ENCODE data around the gene CSNK1G1.

CSNK1G1 gene

DNA sequence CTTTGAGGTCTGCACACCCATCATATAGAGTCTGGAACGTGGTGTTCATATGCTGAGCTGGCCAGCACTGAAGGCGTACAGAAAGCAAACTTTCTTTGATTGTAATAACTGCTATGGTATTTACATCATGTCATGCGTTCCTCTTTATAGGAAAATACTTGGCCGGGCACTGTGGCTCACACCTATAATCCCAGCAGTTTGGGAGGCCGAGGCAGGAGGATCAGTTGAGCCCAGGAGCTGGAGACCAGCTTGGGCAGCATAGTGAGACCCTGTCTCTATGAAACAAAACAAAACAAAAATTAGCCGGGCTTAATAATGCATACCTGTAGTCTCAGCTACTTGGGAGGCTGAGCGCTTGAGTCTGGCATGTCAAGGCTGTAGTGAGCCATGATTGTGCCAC lies 207.8 kb downstream of the CSNK1G1 start:
- TF ChIP-seq CTCF (IDR thresholded peaks at IDR 0.05; ENCODE audit: low read length) (no peak), EZH2 (optimal IDR thresholded peaks at IDR 0.05; ENCODE audit: low read depth, low read length) (no peak), EZH2phosphoT487 (IDR thresholded peaks at IDR 0.05; ENCODE audit: low read length) (no peak)
- Histone ChIP-seq H2AFZ (ENCODE audit: low read length) (no peak overlapping the region), H4K20me1 (ENCODE audit: insufficient read depth, low read length) (no peaks in the 10 kb centered on the region)

GRCh38 chr15:64146885-64147681 lies 208.9 kb downstream of the CSNK1G1 start:
- Histone ChIP-seq H3K4me3 (ENCODE audit: low read length) (no peak overlapping the region), H3F3A (ENCODE audit: insufficient read depth, low read length) (peaks cover 9% of the 10 kb centered on the region), H3K27ac (ENCODE audit: low read length) (no peak overlapping the region), H3K9me2 (replicated peaks; ENCODE audit: insufficient read depth, low read length) (no peaks in the 10 kb centered on the region), H3K9ac (ENCODE audit: low read length) (no peak overlapping the region), H3K9me3 (replicated peaks; ENCODE audit: insufficient read depth, low read length) (no peaks in the 10 kb centered on the region), H3K27me3 (replicated peaks; ENCODE audit: insufficient read depth, low read length) (no peaks in the 10 kb centered on the region), H3K4me2 (ENCODE audit: low read depth, low read length) (no peak overlapping the region), H4K20me1 (ENCODE audit: insufficient read depth, low read length) (no peaks in the 10 kb centered on the region), H2AFZ (ENCODE audit: low read length) (no peak overlapping the region), H3K36me3 (replicated peaks; ENCODE audit: insufficient read depth, low read length) (no peaks in the 10 kb centered on the region), H3K4me1 (ENCODE audit: low read length) (peaks cover 3% of the 10 kb centered on the region; the same call in 1 of the 2 replicates), H3K79me2 (ENCODE audit: low read length) (no peaks in the 10 kb centered on the region)
- TF ChIP-seq EZH2phosphoT487 (IDR thresholded peaks at IDR 0.05; ENCODE audit: low read length) (no peak), CTCF (IDR thresholded peaks at IDR 0.05; ENCODE audit: low read length) (no peak), EZH2 (optimal IDR thresholded peaks at IDR 0.05; ENCODE audit: low read depth, low read length) (no peak)
- no peak for DNase-seq

More for the DNA sequence above, 207.8 kb downstream of the CSNK1G1 start:
- Histone ChIP-seq H3K79me2 (ENCODE audit: low read length) (no peaks in the 10 kb centered on the region), H3F3A (ENCODE audit: insufficient read depth, low read length) (peaks cover 19% of the 10 kb centered on the region), H3K36me3 (replicated peaks; ENCODE audit: insufficient read depth, low read length) (no peaks in the 10 kb centered on the region), H3K4me3 (ENCODE audit: low read length) (no peak overlapping the region), H3K9ac (ENCODE audit: low read length) (no peak overlapping the region), H3K9me3 (replicated peaks; ENCODE audit: insufficient read depth, low read length) (no peaks in the 10 kb centered on the region), H3K27ac (ENCODE audit: low read length) (no peak overlapping the region), H3K9me2 (replicated peaks; ENCODE audit: insufficient read depth, low read length) (no peaks in the 10 kb centered on the region), H3K4me1 (ENCODE audit: low read length) (peaks cover 7% of the 10 kb centered on the region), H3K4me2 (ENCODE audit: low read depth, low read length) (no peak overlapping the region), H3K27me3 (replicated peaks; ENCODE audit: insufficient read depth, low read length) (no peaks in the 10 kb centered on the region)
- DNase-seq: no peak

GRCh38 chr15:64146520-64146884 lies 209.5 kb downstream of the CSNK1G1 start:
- no peak overlapping the region for H2AFZ ChIP-seq (ENCODE audit: low read length)
- H3K9me2 ChIP-seq (replicated peaks; ENCODE audit: insufficient read depth, low read length): no peaks in the 10 kb centered on the region
- no peak overlapping the region for H3K27ac ChIP-seq (ENCODE audit: low read length)
- DNase-seq: no peak
- no peak overlapping the region for H3K4me2 ChIP-seq (ENCODE audit: low read depth, low read length)
- H3K9me3 ChIP-seq (replicated peaks; ENCODE audit: insufficient read depth, low read length): no peaks in the 10 kb centered on the region
- peaks cover 3% of the 10 kb centered on the region; the same call in 1 of the 2 replicates for H3K4me1 ChIP-seq (ENCODE audit: low read length)
- peaks cover 4% of the 10 kb centered on the region; the same call in 1 of the 2 replicates for H3F3A ChIP-seq (ENCODE audit: insufficient read depth, low read length)
- no peaks in the 10 kb centered on the region for H4K20me1 ChIP-seq (ENCODE audit: insufficient read depth, low read length)
- H3K79me2 ChIP-seq (ENCODE audit: low read length): no peaks in the 10 kb centered on the region
- TF ChIP-seq EZH2 (optimal IDR thresholded peaks at IDR 0.05; ENCODE audit: low read depth, low read length) (no peak), EZH2phosphoT487 (IDR thresholded peaks at IDR 0.05; ENCODE audit: low read length) (no peak), CTCF (IDR thresholded peaks at IDR 0.05; ENCODE audit: low read length) (no peak)
- H3K4me3 ChIP-seq (ENCODE audit: low read length): no peak overlapping the region
- H3K9ac ChIP-seq (ENCODE audit: low read length): no peak overlapping the region
- H3K27me3 ChIP-seq (replicated peaks; ENCODE audit: insufficient read depth, low read length): no peaks in the 10 kb centered on the region
- no peaks in the 10 kb centered on the region for H3K36me3 ChIP-seq (replicated peaks; ENCODE audit: insufficient read depth, low read length)
